HG03159 (cell line): ENCODE data around the gene LRIG1.
"Not testable (repeated sequence)": the region's sequence is repeated elsewhere in the genome, so short reads cannot be mapped to it uniquely, and the experiment has no call there.

Experiments
- ATAC-seq: cut with Tn5 transposase; IDR thresholded peaks from one replicate; pipeline ENCODE4 v1.9.1; 2021; ENCODE audit warnings: mild to moderate bottlenecking, moderate library complexity; ENCODE audit not compliant: unreplicated experiment

The LRIG1 gene

DNA sequence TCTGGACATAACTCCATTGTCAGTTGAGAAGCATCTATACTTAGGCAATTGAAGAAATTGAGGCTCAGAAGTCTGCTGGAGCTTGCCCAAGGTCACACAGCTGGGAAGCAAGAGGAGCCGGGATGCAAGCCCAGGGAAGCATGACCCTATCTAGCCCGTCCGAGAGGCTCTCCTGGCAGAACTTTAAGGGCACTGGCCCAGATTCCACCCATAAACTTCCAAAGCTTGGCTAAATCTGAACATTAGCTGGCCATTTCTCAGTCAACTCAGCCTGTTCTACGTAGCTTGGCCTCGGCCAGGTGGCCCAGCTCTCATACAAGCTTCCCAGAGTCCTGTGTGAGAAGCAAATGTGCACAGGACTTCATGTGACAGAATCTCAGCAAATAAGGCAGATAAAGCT is 75.8 kb downstream of the LRIG1 start:
- ATAC-seq: no peak

DNA sequence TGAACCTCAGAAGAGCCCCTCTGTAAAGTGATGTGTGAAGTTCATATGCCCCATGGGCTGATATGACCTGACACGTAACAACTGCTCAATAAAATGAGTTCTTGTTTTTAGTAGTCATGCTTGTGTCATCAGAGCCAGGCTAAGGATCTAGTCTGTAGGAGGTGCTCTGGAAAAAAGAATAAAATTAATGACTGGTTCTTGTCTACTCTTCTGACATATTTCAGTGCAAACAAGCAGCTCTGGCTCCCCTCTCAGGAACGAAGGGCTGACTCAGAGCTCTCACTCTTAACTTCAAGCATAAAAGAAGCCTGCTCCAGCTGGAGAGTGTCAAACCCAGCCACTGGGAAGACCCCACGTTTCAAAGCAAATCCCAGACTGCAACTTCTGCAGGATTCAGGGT is 77.0 kb downstream of the LRIG1 start:
- ATAC-seq: no peak

DNA sequence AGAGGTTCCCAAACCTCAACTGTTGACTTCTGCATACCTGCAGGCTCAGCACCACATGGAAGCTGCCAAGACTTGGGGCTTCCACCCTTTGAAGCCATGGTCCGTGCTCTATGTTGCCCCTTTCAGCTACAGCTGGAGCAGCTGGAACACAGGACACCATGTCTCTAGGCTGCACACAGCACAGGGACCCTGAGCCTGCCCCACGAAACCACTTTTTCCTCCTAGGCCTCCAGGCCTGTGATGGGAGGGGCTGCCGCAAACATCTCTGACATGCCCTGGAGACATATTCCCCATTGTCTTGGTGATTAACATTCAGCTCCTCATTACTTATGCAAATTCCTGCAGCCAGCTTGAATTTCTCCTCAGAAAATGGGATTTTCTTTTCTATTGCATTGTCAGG is 78.9 kb downstream of the LRIG1 start:
- not testable (repeated sequence) for ATAC-seq

DNA sequence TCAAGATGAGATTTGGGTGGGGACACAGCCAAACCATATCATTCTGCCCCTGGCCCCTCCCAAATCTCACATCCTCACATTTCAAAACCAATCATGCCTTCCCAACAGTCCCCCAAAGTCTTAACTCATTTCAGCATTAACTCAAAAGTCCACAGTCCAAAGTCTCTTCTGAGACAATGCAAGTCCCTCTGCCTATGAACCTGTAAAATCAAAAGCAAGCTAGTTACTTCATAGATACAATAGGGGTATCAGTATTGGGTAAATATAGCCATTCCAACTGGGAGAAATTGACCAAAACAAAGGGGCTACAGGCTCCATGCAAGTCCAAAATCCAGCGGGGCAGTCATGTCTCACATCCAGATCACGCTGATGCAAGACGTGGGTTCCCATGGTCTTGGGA is 79.7 kb downstream of the LRIG1 start:
- not testable (repeated sequence) for ATAC-seq

DNA sequence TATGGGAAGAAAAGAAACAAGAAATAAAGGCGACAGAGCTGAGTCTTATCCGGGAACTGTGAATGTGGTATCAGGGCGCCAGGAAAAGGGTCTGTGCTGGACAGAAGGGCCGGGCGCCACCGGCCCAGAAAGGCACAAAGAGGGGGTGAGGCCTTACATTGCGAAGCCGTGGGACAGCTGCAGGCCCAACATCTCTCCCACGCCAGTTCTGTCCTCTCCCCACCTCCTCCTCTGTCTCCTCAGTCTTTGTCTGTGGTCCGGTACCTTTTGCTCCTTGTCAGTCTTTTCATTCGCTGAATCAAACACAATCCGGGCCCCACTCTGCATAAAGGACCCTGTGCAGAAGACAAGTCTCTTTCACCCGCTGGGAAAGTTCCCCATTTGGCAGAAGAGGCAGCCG is 81.8 kb downstream of the LRIG1 start:
- no peak for ATAC-seq

DNA sequence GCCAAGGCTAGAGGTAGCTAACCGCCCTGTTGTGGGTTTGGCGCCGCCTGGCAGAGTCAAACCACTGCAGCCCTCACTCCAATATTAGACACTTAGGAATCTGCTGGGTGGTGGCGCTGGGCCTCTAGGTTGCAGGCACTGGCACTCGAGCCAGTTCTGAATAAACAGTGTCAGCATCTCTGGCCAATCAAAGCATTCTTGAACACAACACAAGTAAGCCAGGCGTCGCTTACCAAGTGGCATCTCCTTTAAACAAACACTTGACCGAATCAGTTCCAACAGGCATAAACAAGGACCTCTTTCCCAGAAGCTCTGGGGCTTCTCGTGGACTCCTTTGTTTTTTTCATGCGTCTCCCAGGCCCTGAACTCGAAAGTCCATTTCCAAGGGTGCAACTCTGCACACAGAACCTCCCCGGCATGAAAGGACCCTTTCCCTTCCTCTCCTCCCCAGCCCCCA is 82.3 kb downstream of the LRIG1 start:
- ATAC-seq: no peak

DNA sequence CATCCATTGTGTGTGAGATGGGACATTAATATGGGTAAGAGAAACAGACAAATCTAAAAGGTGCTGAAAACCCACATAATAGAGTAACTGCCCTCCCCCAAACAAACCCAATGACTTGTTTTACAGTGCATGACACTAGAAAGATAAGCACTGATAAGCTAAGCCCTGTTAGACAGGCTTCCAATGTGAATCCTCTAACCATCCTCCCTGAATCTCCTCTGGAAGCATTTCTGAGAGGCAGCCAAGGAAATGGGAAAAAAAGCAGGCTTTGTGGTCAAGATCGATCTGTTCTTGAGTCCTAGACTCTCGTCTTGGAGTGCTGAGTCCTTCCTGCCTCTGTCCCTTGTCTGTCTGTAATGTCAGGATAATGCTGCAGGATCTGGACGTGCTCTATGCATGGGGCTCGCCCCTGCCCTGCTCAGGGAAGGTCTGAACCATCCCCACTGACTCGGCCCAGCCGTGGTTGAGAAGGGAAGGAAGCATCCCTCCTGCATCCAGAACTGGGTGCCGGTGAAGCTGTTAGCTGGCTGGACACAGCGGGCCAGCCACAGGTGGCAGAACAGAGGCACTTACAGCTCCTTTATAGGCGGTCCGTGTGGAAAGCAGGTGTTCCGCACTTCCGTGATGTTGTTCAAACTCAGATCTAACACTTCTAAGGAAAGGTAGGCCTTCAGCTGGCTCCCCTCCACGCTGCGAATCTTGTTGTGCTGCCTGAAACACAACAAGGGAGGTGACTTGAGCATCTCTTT is 84.1 kb downstream of the LRIG1 start:
- no peak for ATAC-seq

DNA sequence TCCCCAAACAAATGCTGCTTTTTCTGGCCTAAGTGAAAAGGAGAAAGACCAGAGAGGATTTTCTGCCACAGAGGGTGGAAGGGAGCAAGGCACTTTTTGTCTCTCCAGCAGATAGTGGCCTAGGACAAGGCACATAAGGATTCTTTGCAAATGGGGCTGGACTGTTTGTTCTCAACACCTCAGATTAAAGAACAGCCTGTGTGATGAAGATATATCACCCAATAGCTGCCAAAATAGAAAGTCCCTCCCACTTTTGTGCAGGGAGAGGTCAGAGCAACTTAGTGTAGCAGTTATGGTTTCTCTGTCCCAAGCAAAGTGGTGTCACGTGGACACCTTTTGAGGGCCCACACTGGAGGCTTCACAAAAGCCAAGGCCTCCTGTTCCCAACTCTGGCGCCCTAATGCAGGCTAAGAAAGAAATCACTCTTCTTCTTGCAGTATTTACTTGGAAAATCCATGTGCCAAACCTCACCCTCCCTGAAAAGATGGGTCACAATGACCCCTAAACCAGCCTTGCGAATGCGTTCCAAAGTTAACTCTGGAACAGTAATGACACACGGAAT is 84.9 kb downstream of the LRIG1 start:
- ATAC-seq: no peak

DNA sequence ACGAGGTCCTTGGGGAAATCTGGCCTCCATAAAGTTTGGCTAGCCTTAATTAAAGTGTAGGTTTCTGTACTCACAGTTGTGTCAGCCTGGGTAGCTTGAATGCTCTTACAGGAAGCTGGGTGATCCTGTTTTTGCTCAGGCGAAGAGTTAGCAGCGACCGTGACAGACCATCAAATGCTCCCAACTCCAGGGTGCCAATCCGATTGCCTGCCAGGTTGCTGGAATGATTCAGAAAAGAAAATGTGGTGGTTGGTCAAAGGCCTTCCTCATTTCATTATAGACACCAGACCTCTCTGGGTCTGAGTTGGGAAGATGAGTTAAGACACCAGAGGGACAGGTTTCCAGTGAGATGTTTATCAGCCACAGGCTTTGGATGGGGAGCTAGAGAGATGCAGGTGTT is 86.0 kb downstream of the LRIG1 start:
- no peak for ATAC-seq

DNA sequence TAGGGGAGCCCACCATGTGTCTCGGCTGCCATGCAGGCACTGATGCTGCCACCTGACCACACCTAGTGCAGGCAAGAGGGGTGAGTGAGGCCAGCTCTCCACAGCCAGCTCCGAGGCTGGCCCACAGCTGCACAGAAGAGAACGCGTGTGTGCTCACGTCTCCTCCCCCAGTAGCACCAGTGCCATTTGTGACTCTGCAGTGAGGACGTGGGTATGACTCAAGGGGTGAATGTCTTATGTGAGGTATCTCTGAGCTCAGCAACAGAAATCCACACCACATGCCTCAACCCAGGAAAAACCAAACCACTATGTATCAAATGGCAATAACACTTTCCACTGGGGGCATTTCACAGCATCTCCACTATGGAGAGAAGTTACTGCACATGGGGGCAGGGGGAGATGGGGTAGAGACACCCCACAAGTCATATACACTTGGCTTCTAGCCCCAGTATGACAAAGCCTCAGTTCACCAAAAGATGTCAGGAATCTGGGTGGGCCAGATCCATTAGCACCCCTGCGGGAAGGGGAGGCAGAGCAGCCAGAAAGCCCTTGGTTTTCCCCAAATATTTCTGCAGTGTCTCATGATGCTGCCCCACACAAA is 87.6 kb downstream of the LRIG1 start:
- ATAC-seq: no peak

DNA sequence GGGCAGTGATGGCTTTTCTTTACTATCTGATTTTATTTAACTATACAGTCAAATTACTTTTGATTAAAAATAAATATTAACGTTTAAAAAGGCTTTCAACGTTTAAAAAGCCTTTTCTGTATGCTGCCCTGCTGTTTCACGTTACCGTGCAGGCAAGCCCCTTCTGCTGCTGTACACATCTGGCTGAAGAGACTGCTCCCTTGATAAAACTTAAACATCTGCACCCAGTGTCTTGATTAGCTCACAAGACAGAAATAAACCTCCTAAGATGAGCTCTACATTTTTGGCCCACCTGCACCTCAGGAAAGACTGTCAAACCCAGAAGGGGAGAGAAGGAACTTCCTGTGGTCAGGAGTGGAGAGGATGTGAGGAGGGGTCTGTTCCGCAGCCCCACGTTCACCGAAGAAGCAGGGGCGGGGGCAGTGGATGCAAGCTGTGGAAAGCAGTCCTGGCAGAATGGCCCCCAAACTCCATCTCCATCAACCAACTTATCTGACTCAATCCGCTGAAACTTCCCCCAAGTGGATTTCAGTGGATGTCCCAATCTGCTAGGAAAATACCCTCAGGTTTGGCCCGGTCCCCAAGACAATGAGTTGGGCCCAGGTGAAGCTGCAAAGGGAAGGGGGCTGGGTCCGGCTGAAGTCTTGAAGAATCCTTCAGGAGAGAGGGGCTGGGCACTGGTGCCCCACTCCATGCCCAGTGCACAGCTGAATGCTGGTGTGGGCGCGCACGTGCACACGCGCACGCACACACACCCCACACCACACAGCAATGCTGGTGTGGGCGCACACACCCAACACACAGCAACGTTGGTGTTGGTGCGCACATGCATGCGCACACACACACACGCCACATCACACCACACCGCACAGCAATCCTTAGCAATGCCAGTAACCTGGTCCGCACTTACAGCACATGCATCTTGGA is 88.6 kb downstream of the LRIG1 start:
- ATAC-seq: no peak

DNA sequence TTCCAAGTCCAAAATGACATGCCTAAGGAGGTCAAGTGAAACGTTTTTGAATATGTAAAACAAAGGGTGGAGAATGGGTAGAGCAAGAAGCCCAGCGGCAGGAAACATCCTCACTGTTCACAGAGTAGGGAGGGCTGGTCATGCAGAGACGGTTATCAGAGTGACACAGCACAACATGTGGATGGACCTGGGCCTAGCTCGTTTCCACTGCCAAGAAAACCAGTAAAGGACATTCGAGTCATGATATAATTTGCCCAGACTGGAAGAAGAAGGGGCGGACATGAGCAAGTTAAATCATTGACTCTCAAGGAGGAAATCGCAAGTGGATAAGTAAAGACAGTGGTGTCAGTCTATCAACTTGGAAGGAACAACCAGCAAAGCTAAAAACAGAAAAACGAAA is 89.3 kb downstream of the LRIG1 start:
- no peak for ATAC-seq

DNA sequence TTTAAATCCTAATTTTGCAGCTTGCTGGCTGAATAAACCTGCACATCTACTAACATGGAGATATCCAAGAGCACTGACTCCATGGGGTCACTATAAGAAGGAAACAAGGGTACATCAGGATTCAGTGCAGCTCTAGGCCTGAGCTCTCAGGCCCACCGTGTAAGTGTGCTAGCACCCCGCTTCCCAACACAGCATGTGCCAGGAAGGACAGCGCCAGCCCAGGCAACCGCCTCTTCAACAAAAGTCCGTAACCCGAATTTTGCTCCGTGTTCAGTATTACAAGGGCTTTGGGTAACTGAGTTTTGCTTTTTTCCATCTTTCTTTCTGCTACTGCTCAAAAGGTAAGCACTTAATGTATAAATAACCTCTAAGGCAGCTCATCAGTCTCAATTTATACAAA is 89.8 kb downstream of the LRIG1 start:
- ATAC-seq: no peak

DNA sequence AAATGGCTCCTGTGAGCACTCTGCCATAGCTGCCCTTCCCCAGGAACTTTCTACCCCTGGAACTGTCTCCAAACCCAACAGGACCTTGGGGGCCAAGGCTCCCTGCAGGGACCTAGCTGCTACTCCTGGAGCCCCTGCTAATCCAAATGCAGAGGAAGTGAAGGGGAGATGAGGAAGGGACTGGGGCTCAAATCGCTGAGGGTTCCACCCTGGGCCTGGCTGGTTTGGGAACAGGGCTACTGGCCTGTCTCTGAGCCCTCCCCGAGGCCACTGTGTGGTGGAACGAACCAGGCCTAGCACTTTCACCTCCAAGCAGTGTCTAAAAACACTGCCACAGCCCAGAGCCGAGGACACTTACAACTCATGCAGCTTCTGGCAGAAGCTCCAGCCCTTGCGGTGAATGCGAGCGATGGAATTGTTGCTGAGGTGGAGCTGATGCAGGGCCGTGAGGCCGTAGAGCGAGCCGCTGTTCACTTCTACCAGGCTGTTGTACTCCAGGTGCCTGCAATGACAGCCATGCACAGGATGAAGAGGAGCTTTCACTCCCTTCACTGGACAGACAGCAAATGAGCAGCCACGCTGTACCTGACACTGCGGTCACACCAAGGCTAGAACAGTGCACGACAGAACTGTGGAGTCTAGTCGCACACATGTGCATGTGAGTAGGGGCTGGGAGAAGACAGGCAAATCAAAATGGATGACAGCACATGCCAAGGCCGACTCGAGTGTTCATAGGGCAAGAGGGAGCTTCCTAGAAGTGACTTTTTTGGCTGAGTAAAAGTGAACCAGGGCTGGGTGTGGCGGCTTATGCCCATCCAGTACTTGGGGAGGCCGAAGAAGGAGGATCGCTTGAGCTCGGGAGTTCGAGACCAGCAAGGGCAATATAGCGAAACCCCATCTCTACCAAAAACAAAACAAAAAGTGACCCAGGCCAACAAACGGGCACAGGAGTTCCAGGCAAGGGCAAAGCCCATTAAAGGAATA is 90.8 kb downstream of the LRIG1 start:
- ATAC-seq: no peak

DNA sequence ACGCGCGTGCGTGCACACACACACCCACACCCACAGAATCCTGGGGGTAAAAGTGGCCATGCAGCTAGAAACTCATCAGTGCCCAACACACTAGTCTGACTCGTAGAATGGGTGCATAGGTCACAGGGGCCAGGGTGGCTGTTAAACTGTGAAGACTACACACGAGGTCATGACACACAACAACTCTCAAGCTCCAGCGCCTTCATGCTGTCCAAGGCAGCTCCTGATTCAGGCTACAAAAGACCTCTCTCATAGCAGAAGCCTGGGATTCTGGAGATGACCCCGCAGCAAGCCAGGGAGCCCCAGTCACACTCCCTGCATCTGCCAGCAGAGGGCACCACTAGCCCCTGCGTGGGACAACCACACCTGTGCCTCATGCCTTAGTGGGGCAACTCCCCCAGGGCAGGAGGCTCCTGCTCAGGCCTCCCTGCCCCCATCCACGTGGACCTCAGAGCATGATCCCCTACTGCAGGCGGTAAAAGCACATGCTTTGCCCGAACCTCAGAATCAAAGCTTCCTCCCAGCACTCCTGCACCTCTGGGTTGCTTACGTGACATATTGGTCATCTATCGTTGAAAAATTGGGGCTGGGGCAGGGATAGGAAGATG is 93.1 kb downstream of the LRIG1 start:
- peak; percentile 87 for ATAC-seq

DNA sequence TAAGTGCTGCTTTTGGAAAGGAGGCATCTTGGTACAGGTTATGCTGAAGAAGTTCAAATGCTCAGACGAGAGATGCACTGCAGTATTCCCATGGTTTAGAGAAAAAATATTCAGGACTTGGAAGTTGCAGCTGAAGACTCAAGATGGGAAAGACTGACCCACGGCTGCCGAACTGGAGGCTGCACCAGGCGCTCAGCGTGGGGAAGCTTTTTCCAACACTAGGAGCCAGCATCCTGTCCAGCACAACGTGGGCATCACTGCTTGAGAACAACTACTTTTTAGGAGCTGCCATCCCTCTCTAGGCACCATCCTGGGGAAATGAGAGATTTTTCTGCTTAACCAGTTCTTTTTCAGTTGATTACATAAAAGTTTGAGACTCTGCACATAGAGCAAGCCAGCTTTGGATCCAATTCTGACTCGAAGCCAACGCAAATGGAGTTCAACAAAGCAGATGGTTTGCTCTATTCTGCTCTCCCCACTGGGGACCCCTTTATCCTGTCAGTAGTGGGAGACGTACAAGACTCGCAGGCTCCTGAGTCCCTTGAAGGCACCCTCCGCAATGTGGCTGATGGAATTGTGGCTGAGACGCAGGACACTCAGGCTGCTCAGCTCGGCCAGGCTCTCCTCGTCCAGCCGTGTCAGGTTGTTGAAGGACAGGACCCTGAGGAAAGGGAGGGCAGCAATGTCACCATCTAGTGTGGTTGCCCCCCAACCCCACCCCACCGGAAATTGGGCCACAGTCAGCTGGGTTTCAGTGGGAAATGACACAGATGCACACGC is 93.8 kb downstream of the LRIG1 start:
- ATAC-seq: no peak

DNA sequence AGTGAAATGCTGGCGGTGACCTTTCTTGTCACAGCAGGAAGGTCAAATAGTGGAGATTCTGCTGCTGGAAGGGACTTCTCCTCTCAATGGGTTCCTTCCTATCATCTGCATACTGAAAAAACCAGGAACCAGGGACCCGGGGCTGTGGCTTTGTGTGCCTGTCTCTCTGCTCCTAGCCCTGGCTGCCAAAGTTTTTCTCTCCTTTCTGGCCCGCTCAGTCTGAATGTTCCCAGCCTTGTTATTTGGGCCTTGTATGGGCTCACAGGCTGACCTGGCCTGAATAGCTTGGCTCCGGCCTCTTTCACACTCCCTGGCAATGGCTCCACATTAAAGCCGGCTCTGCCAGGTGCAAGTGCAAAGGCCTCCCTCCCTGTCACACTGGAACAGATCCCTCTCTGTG is 94.7 kb downstream of the LRIG1 start:
- no peak for ATAC-seq

DNA sequence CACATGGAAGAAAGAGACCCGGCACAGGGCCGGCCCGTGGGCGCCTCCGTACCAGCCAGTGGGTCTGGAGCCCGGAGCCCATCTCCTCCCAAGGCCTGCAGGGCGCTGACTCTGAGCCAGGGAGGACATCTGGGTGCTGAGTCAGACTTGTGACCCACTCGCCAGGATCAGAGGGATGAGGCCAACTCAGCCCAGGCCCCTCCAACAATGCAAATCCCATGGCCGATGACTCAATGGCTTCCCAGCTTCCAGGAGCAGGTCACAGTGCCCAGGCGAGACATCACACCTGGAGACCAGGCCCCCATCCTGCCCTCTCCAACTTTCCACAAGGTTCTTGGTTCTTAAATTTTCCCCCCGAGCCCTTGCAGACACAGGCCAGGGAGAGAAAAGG is 95.1 kb downstream of the LRIG1 start:
- ATAC-seq: no peak
